ENCODE measurements around the gene TTN.

DNA sequence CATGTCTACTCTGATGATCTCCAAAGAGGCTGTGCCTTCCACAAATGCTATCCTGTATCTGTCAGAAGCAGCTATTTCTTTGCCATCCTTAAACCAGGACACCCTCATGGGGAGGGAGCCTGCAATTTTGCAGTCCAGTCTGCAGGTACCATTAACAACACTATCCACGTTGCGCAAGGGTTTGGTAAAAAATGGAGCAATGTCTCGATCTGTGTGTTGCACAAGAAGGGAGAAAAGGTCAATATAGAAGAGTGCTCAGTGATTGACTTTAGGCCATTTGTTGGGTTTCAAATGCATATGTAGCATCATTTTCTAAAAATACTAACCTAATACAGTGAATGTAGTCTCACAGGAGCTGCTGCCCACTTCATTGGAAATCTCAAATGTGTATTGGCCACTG is 74.3 kb downstream of the TTN start:
- TF ChIP-seq, protein P1, sequence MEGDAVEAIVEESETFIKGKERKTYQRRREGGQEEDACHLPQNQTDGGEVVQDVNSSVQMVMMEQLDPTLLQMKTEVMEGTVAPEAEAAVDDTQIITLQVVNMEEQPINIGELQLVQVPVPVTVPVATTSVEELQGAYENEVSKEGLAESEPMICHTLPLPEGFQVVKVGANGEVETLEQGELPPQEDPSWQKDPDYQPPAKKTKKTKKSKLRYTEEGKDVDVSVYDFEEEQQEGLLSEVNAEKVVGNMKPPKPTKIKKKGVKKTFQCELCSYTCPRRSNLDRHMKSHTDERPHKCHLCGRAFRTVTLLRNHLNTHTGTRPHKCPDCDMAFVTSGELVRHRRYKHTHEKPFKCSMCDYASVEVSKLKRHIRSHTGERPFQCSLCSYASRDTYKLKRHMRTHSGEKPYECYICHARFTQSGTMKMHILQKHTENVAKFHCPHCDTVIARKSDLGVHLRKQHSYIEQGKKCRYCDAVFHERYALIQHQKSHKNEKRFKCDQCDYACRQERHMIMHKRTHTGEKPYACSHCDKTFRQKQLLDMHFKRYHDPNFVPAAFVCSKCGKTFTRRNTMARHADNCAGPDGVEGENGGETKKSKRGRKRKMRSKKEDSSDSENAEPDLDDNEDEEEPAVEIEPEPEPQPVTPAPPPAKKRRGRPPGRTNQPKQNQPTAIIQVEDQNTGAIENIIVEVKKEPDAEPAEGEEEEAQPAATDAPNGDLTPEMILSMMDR (IDR thresholded peaks at IDR 0.05): no peak
- no peak for TF ChIP-seq POLR2AphosphoS5 (IDR thresholded peaks at IDR 0.05)

Data from suprapubic skin (tissue), 3 donors.